IPS-NIHi11 (cell line): Measurements from ENCODE around the gene DAGLA.
"Not testable (repeated sequence)": the region's sequence is repeated elsewhere in the genome, so short reads cannot be mapped to it uniquely, and the experiment has no call there.

Experiments
- DNase-seq: peaks from one replicate; pipeline ENCODE4 v3.0.0; 2012; ENCODE audit warnings: mixed read lengths, low spot score

The DAGLA gene

DNA sequence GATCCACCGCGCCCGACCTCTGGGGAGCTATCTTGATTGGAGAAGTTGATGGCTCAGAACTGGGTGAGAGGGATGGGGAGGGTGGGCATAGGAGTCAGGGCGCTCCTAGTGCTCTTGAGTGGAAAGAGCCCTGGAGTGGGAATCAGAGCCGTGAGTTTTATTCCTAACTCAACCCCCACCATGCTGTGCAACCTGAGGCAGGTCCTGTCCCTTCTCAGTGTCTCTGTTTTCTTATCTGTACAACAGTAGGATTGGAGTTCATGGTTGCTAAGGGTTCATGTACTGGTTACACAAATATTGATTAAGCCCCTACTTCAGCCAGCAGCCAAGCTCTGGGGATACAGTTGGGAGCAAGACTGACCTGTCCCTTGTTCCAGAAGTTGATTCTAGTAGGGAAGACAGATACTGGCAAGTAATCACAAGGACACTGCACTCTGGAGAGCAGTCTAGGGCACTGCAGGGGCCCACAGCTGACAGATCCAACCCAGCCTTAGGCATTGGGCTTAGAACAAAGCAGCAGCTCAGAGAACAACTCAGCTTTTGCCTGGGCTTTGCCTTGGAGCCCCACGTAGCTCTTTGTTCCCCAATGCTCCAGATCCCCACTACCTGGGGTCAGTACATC, 12.4 kb upstream of the DAGLA start:
- DNase-seq = no peak

DNA sequence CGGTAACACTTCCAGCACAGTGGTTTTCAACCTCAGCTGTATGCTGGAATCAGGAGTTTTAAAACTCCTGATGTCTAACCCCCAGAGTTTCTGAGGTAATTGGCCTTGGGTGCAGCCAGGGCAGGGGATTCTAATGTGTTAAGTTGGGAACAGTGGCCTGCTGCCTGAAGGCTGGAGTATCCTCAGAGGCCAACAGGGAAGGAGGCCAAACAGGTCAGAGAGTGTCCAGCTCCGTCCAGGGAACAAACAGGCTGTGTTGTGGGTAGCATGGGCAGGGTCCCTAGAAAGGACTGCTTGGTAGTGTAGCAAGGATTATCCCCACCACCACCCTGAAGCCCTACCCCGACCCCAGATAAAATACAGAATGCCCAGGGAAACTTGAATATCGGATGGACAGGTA, 10.8 kb upstream of the DAGLA start:
- DNase-seq = no peak

DNA sequence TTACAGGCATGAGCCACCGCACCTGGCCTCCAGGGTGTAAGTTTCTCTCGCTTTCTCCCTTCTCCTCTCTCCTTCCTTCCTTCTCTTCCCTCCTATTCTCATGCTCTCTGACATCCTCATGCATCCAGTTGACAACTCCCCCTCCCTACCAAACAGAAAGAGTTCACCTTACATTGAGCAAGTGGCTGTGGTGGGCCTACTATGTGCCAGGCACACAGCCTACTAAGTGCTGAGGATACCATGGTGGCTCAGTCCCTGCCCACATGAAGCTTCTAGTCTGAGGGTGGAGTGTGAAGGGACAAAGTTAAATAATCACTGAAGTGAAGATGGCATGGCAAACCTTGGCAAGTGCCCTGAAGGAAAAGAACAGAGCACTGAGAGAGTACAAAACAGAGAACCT, 9.6 kb upstream of the DAGLA start:
- DNase-seq = no peak

DNA sequence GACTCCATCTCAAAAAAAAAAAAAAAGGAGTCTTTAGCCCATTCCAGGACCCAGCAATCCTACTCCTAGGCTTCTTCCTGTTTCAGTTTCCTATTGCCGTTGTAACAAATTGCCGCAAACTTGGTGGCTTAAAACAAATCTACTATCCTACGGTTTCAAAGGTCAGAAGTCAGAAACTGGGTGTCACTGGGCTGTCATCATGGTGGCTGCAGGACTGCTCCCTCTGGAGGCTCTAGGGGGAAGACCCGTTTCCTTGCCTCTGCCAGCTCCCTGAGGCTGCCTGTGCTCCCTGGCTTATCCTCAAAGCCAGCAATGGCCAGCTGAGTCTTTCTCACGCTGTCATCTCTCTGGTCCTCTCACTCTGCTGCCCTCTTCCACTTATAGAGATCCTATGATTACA, 8.7 kb upstream of the DAGLA start:
- peak; percentile 64 for DNase-seq

DNA sequence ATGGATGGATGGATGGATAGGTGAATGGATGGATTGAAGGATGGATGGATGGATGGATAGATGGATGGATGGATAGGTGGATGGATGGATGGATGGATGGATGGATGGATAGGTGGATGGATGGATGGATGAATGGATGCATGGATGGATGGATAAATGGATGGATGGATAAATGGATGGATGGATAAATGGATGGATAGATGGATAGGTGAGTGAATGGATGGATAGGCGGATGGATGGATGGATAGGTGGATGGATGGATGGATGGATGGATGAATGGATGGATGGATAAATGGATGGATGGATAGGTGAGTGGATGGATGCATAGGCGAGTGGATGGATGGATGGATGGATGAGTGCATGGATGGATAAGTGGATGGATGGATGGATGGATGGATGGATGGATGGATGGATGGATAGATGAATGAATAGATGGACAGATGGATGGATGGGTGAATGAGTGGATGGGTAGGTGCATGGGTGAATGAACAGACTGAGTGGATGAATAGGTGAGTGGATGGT, 6.2 kb upstream of the DAGLA start:
- DNase-seq = not testable (repeated sequence)

DNA sequence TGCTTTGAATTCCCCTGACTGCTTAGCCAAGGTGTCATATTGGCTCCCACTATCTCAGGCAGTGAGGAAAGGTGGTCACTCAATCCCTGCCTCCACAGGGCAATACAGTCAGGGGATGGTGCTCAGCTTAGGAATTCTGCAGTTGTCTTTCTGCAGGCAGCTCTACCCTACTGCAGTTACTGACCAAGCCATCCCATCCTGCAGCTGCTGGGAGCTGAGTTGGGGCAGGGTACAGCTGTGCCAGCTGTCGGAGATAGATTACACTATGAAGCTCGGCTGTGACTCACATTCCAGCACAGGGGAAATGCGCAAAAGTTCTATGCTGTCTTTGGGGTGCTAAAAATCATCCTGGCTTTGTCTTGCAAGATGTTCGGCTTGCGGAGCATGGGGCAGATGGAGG, 4.4 kb upstream of the DAGLA start:
- DNase-seq = no peak

DNA sequence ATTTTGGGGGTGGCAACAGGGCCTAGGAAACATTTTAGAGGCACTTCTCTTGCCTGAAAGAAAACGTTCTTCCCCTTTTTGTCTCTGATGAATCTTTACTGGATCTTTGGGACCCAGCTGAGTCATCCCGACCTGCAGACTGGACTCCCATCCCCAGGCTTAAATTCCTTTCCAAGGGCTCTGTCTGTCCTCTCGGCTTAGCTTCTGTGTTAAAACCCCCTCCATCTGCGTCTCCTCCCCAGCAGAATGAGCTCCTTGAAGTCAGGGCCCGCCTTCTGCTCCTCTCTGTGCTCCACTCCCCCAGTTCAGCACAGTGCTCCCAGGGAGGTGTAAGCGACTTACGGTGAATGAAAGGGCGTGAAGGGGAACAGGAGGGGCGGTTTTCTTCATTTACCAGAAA, 895 bp upstream of the DAGLA start:
- no peak for DNase-seq

DNA sequence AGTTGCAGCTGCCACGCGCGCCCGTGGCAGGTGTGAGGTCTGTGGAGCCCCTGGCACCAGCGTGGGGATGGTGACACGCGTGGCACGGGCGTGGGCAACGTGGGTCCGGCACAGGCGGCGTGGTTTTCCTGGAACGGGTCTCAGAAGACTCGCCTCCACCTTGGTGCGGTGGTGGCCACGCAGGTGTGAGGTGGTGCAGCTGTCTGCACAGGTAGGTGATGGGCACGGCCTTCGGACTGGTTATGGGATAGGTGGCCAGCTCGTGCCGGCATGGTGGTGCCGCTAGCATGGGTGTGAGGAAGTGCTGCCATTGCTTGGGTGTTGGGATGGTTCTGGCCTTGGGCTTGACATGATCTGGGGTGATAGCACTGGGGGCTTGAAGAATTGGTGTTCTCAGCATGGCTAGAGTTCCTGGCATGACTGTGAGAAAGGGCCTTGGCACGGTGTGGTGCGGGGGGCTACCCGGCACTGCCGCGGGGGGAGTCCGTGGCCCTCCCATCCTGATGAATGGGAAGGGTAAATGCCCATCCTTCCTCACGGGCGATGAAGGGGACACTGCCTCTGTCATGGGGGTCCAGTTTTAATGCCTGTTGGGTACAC, 531 bp downstream of the DAGLA start:
- no peak for DNase-seq

DNA sequence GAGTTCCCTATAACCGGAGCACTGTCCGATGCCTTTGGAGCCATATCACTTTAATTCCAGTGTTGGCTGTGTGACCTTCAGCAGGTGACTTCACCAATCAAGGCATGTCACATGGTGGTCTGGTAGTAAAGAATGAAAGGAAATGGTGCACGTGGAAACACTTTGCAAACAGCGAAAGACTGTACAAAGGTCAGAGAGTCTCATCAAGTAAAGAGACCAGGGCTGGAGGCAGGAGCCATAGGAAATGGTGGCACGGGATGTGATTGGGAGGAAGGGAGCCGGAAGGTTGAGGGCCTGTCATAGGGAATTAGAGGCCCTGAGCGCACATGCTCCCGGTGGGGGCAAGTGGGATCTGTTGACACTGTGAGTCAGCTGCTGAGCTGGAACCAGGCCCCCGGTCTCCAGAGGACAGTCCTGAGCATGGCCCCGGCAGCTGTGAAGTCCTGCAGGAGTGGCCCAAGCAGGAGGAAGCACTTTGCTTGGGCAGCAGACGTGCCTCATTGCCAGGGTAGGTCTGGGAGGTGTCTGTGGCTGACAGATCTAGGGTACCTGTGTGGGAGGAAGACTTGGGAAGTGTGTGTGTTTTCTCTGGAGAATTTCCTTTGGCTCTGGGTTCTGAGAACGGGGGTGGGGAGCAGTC, 2.0 kb downstream of the DAGLA start:
- DNase-seq = no peak

DNA sequence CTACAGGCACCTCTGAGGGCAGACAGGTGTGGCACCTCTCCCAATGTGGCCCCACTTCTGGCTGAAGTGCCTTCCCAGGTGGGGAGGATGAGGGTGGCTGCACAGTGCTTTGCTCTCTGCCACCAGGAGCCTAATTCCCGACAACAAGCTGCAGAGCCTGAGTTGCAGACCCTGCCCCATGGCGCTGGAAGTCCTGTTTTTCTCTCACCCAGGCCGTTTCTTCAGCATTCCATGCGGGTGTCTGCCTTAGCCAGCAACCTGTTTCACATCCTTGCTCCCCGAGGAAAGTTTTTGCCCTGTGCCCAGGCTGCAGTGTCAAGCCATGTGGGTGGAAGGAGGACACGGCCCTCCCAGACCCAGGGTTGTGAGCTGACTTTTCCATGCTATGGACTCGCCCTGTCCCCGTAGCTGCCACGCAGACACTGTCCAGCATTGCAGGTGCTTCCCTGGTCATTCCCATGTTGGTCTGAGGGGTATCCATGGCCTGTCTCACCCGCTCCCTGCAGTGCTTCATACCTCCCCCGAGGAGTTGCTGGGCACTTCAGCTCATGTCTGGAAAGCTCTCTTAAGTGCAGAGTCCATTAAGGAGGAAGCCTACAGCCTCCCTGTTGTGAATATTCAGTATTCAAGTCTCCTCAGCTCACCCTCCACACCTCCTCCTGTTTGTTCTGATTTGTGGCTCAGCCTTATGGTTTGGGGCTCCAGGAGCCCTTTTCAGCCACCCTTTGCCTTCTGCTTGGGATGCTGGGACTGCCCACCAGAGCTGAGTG, 2.9 kb downstream of the DAGLA start:
- no peak for DNase-seq

DNA sequence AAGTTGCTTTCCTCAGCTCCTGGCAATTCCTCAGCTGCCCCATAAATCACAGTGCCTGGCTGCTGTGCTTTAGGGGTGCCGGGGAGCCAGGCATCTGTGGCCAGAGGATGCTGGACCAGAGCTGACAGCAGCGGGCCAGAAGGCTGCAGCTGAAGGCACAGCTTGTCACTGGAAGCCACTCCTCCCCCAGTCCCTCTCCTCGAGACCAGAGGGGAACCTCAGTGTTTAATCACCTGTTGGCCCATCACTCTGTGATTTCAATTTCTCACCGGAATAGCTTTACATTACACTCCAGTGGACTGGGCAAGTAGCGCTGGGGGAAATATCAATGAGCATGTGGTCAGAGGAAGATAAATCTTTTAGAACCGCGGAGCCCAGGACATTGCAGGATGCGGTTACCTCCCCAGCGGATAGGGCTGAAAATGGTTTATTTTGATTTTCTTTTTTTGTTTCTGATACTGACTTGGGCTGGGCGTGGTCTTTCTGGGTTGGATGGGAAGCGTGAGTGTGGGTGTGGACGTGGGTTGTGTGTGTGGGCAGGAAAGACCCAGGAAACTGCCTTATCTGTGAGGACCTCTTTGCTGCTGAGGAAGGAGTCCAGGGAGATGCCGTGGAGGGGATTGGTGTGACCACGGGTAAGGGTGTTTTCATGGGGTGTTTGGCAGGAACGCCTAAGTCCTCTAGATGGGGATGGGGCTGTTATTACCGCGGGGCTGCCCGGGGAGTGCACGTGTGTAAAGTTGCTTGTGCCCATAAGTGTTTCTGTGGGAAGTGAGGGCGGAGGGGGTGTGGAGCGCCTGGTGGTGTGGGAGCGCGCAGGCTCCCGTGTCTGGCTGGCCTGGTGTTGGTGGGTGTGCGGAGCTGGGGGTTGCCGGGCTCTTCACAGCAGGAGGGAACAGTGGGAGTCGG, 4.0 kb downstream of the DAGLA start:
- no peak for DNase-seq

DNA sequence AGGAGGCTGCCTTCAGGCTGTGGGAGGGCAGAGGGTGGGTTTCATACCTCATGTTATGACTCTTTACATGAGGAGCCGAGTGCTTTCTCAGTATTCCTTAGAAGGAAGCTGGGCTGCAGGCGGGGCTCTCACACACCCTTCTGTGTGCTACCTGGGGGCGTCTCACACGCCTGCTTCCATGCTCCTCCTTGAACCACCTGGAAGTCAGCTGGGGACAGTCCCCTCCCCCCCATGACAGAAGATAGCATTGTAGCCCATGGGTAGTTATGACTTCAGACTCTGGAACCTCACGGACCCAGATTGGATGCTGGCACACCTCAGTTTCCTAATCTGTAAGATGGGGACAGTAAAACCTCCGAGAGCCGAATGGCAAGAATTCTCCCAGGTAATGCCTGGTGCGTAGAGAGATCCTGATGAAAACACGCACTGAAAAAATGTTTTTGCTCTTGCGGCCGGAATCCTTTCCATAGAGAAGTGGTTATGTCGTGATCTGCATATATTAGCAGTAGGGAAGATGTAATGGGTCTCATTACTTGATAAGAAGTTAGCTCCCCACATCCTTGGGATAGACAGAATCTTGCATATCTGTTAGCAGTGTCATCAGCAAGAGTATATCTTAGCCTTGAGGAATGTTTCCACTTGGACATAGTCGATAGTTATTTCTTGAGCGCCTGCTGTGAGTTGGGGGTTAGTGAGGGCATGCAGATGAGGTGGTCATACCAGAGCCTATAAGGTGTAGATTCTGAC, 4.9 kb downstream of the DAGLA start:
- DNase-seq = no peak

DNA sequence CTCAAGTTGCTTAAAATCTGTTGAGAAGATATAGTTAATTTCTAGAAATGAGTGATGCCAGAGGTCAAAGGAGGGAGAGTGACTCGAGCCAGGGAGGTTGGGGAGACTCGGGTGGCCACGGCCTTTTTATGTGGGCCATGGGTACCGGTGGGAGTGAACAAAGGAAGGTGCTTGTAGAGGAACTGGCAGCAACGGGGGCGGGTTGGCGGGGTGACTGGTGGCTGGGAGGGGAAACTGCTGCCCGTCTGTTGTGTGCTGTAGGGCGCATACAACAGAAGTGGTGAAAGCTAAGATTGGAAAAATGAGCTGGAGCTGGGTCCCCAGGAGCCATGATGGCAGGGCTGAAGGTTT, 5.4 kb downstream of the DAGLA start:
- no peak for DNase-seq

DNA sequence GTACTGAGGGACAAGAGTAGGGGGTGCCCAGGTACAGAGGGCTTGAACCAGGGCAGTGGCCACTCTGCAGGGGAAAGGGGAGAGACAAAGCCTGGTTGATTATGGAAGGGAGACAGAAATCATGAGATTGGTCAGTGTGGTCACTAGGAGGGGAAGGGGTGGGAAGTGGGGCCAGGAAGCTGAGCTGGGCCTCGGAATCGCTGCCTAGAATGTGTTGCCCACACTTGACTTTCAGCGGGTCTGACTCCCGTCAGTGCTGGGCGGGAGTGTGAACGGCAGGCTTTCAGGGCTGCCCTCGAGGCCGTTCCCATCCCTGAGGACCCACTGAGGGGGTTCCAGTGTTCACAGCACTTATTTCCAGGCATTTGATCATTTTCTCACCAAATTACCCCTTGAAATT, 5.9 kb downstream of the DAGLA start:
- DNase-seq = no peak

DNA sequence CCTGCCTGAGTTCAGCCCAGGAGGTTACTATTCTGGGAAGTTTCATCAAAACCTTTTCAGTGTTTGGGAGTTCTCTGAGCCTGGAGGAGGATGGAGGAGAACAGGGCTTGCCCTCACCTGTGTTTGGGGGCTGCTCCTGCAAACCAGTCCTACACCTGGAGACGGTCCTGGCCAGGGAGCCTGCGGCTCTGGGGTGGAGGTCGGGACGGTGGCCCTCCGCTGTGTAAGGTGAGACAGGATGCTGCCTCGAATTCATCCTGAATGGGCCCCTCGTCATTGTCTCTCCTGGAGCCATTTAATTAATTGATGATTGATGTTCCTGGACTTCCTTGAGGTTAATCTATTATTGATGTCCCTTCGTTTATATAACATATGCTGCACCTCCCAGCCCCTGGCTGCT, 6.3 kb downstream of the DAGLA start:
- DNase-seq = no peak

DNA sequence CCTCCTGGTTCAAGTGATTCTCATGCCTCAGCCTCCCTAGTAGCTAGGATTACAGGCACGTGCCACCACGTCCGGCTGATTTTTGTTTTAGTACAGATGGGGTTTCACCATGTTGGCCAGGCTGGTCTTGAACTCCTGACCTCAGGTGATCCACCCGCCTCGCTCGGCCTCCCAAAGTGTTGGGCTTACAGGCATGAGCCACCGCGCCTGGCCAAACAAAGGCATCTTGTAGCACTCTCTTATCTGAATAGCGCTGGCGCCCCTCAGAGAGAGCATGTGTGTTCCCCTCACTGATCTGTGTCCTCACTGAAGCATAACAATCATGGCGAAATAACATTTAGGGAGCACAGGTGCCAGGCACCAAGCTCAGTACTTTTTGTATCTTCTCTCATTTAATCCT, 7.2 kb downstream of the DAGLA start:
- no peak for DNase-seq

DNA sequence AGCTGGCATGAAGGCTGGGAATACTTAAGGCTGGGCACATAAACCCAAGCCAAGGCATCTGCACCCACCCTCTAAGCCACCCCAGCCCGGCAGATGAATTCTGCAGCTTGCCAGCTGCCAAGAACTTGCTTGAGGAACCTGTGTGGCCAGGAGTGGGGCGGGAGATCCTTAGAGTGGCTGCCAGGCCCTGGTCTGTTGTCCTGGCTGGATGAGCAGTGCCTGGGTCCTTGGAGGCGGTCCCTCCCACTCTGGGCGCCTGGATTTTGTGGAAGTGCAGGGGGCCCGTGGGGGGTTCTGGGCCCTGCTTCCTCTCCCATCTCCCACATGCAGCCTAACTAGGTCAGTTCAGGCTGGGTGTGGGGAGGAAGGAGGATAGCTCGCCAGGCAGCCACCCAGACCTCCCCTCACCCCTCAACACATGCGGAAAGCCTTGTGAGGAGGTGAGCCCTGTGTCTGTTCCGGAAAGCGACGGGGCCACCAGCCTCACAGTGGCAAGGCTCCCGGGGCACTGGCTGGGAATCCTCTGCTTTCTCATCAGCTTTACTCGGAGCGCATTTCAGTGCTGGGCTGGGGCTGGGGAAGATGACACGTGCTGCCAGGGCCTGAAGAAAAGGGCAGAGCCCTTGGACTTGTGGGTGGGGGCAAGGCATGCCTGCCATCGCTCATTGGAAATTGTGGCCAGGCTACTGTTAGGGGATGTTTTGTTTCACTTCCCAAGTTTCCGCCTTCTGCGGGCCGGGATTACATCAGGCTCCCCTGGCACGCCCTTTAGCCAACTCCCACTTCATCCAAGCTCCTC, 8.4 kb downstream of the DAGLA start:
- DNase-seq = no peak

DNA sequence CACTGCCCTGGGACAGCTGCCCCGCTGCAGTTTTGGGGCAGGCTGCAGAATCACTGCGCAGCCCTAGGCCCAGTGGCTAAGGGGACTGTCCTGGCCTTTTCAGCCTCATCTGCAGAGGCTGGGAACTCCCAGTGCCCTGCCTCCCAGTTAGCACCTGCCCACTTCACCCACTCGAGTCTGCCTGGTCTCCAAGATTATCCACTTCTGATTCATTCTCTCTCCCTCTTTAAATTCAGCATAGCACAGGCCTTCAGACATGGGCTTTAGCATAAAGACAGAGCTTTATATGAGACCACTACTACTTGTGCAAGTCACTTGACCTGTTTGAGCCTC, 8.9 kb downstream of the DAGLA start:
- no peak for DNase-seq

DNA sequence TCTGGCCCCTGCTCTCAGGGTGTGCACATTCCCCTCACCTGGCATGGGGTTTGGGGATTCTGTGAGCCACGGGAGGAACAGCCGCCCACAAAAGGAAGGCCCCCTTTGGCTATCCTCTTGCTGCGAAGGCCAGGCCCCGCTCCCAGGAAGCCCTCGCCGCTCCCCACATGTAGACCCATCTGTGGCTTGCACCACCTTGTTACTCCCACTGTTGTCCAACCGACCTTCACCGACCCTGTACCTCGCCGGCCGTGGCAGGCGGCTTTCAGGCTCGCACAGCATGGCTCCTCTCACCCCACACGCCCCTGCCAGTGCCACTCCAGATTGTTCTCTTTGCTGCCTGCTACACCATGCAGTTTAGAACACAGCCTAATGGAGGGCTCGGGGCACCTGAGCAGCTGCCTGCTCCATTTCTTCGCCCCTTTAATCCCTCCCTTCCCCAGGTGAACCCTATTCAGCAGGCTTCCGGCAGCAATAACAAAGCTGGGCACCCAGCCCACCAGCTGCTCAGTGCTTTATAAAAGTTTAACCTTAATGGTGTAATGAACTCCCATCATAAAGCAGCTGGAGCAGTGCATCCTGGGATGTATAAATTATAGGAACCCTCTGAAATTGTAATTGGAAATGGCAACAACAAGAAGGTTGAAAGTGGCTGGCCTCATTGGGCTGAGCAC, 10.7 kb downstream of the DAGLA start:
- no peak for DNase-seq
